Stomach (tissue), 4 donors: ENCODE measurements around the gene AP2A1.

Source experiments
- CTCF ChIP-seq, 7 experiments: fragments of 450-650 bp in 4 of 7; fragments of 200-600 bp in 3 of 7; sonication (generic) in 3 of 7; IDR thresholded peaks; one replicate each; pipeline ENCODE4 v1.5.1; 2016 to 2019; ENCODE audit warnings: antibody characterized with exemption in 7 of 7, control low read depth in 2 of 7, mild to moderate bottlenecking in 1 of 7
- POLR2A ChIP-seq, 4 donors: fragments of 450-650 bp; IDR thresholded peaks; one replicate each; pipeline ENCODE4 v1.6.1; 2016; ENCODE audit warnings: antibody characterized with exemption in 4 of 4, control low read depth in 2 of 4, mild to moderate bottlenecking in 1 of 4, moderate library complexity in 1 of 4

GRCh38 chr19:49766930-49767299 lies at the start of gene AP2A1:
- TF ChIP-seq CTCF (IDR thresholded peaks at IDR 0.05) (no peak), POLR2A (IDR thresholded peaks at IDR 0.05) (no peak)
